Brain microvascular endothelial cell (primary cell): ENCODE data around the gene PDCD1.

Experiments used
- DNase-seq: peaks from one replicate; pipeline ENCODE4 v3.0.0-alpha.2; 2020
- H3K27ac ChIP-seq: fragments of 250-450 bp; sonication (Bioruptor Pico); 2 replicates; pipeline ENCODE4 v1.5.1; 2020; ENCODE audit warnings: mild to moderate bottlenecking, moderate library complexity
- H3K27me3 ChIP-seq: fragments of 250-450 bp; sonication (Bioruptor Pico); replicated peaks from 2 replicates; pipeline ENCODE4 v1.5.1; 2020; ENCODE audit warnings: mild to moderate bottlenecking
- H3K36me3 ChIP-seq: fragments of 250-450 bp; sonication (Bioruptor Pico); replicated peaks from 2 replicates; pipeline ENCODE4 v1.5.1; 2020; ENCODE audit warnings: mild to moderate bottlenecking
- H3K4me3 ChIP-seq: 2 replicates; pipeline ENCODE4 v1.5.1; 2011; ENCODE audit warnings: low read depth, mild to moderate bottlenecking, control low read depth, low read length, moderate library complexity
- in situ Hi-C: cut with HindIII; loops from 2 replicates; pipeline ENCODE4 v1.10.0; 2017; ENCODE audit warnings: low sequenced_read_pairs, low pct_ligation_motif_present
- TF ChIP-seq, protein P1 (sequence below): IDR thresholded peaks from 2 replicates; pipeline ENCODE4 v1.5.1; 2011; ENCODE audit warnings: low read depth, mild to moderate bottlenecking, moderate library complexity, low read length, control low read depth, inconsistent platforms; ENCODE audit errors: missing control alignments

PDCD1 gene

DNA sequence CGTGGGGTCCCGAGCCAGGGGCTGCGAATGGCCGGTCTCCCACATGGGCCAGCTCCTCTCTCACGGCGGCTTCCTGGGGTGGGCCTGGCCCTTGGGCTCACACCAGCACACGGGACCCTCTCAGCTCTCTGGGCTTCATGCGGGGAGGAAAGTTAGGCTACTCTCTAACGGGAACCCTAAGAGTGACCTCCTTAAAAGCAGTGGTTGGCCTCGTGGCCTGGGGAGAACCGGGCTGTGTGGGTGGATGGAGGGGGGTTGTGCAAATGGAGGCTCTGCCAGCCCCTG, 36.7 kb upstream of the PDCD1 start:
- in situ Hi-C loops, result no loop called here
- Histone ChIP-seq H3K4me3 (no peak overlapping the region), H3K36me3 (no peaks in the 10 kb centered on the region), H3K27ac (no peak overlapping the region), H3K27me3 (peaks cover 5% of the 10 kb centered on the region)
- TF ChIP-seq, protein P1, sequence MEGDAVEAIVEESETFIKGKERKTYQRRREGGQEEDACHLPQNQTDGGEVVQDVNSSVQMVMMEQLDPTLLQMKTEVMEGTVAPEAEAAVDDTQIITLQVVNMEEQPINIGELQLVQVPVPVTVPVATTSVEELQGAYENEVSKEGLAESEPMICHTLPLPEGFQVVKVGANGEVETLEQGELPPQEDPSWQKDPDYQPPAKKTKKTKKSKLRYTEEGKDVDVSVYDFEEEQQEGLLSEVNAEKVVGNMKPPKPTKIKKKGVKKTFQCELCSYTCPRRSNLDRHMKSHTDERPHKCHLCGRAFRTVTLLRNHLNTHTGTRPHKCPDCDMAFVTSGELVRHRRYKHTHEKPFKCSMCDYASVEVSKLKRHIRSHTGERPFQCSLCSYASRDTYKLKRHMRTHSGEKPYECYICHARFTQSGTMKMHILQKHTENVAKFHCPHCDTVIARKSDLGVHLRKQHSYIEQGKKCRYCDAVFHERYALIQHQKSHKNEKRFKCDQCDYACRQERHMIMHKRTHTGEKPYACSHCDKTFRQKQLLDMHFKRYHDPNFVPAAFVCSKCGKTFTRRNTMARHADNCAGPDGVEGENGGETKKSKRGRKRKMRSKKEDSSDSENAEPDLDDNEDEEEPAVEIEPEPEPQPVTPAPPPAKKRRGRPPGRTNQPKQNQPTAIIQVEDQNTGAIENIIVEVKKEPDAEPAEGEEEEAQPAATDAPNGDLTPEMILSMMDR, result no peak
- no peak for DNase-seq

DNA sequence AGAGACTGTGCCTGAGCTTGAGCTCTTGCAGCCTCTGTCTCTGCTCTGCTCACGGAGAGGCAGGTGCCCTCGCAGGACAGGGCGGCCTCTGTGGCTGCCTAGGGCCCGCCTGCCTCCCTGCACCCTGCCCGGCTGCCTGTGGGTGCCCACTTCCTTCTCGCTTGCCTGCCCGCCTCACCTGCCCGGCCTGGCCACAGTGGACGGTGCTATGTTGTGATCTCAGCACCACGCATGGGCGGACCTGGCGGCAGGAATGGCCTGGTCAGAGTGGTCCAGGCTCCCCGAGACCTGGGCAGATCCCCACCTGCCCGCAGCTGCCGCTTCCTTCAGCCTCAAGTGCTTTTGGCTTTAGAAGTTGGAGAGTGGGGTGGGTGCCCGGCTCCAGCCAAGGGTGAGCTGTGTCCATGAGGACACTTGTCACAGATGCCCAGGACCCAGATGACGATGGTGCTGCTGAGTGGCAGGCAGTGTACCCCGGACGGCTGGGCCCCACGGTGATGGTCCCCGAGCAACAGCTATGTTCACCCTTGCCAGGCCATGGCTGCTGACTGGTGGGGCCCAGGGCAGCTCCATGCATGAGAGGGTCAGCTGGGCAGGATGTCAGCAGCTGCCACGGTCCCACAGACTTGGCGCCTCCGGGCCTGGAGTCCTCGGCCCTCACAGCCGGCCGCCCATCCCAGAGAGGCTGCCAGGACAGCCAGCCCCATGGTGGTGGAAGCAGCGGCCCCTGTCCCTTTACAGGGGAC, 36.2 kb upstream of the PDCD1 start:
- H3K27me3 ChIP-seq, result peaks cover under 1% of the 10 kb centered on the region
- no peaks in the 10 kb centered on the region for H3K36me3 ChIP-seq
- TF ChIP-seq, protein P1, result no peak
- H3K27ac ChIP-seq, result no peak overlapping the region
- no peak for DNase-seq
- no peak overlapping the region for H3K4me3 ChIP-seq
- in situ Hi-C loops, result no loop called here

DNA sequence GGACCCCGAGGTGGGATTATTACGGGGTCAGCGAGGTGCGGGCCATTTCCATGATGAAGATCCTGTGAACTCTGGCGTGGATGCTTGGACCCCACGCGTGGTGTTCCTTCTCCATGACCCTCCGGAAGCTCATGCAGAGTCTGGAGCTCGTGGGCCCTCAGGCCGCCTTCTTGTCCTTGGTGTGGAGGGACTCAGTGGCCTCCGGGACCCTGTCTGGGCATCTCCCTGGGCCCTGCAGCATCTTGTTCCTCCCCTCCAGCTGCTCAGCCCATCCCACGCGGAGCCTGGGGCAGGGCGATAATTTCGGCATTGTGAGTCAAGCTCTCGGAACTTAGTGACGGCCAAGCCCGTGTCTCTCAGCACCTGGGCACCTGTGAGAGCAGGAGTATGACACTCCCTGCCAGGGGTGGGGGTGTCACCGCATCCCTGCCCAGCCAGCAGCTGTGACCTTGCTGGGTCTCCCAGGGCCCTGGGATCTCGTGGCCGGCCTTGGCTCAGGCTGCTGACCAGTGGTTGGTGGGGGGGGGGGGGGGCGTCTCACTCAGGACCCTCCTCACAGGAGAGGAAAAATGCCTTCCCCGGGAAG, 35.5 kb upstream of the PDCD1 start:
- no peak overlapping the region for H3K4me3 ChIP-seq
- in situ Hi-C loops, result no loop called here
- H3K27ac ChIP-seq, result no peak overlapping the region
- H3K27me3 ChIP-seq, result no peaks in the 10 kb centered on the region
- DNase-seq, result no peak
- TF ChIP-seq, protein P1, result no peak
- H3K36me3 ChIP-seq, result no peaks in the 10 kb centered on the region

GRCh38 chr2:241893265-241893664, 34.6 kb upstream of the PDCD1 start:
- Histone ChIP-seq H3K4me3 (no peak overlapping the region), H3K36me3 (no peaks in the 10 kb centered on the region), H3K27ac (no peak overlapping the region), H3K27me3 (no peaks in the 10 kb centered on the region)
- DNase-seq, result no peak
- TF ChIP-seq, protein P1, result no peak
- in situ Hi-C loops, result no loop called here

GRCh38 chr2:241892299-241893137, 33.8 kb upstream of the PDCD1 start:
- Histone ChIP-seq H3K27me3 (no peaks in the 10 kb centered on the region), H3K4me3 (no peak overlapping the region), H3K36me3 (no peaks in the 10 kb centered on the region), H3K27ac (no peak overlapping the region)
- TF ChIP-seq, protein P1, result no peak
- no peak for DNase-seq
- in situ Hi-C loops, result no loop called here
